ENCODE results near the gene MFN1.

Gene MFN1

DNA sequence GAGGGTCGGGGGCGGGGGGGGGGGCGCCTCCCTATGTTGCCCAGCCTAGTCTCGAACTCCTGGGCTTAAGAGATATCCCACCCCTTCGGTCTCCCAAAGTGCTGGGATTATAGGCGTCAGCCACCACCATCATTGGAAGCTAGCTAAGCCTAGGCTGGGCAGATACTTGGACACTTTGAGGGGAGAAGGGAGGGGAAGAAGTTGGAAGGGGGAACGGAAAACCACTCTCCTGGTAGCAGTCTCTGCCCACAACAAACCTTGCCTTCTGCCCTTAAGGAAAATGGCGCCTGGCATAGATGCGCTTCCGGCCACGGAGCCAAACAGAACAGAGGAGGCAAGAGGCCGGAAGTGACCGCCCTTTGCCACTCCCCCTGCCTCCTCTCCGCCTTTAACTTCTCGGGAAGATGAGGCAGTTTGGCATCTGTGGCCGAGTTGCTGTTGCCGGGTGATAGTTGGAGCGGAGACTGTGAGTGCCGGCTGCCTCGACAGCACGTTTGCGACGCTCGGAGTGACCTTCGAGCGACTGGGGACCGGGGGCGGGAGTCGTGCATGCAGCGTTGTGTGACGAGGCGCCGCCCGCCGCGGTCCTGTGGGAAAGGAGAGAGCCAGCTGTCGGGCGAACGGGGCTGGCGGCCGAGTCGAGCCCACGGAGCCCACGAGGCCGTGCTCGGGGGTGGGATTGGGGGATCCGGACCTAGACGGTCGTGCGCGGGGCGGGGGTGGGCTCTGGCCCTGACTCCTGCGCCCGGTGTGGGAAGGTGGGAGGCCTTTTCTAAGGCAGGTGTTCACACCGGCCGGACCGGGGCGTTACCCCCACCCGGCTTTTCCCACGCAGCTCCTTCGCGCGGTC lies at the start of gene MFN1:
MFN1 (plus strand) TSS at position 365 of the 850 bp plus-strand sequence. CDS start 1,143 bp downstream, outside the sequence.
- in situ Hi-C loops (cut with HindIII; ENCODE audit: low sequenced_read_pairs): no loop called here
- peak within 1 kb of the TSS; percentile 88 for H3K4me3 ChIP-seq (ENCODE audit: low read depth, low read length)
- peak; percentile 93 for DNase-seq (ENCODE audit: low read depth)
- TF ChIP-seq, protein P1, sequence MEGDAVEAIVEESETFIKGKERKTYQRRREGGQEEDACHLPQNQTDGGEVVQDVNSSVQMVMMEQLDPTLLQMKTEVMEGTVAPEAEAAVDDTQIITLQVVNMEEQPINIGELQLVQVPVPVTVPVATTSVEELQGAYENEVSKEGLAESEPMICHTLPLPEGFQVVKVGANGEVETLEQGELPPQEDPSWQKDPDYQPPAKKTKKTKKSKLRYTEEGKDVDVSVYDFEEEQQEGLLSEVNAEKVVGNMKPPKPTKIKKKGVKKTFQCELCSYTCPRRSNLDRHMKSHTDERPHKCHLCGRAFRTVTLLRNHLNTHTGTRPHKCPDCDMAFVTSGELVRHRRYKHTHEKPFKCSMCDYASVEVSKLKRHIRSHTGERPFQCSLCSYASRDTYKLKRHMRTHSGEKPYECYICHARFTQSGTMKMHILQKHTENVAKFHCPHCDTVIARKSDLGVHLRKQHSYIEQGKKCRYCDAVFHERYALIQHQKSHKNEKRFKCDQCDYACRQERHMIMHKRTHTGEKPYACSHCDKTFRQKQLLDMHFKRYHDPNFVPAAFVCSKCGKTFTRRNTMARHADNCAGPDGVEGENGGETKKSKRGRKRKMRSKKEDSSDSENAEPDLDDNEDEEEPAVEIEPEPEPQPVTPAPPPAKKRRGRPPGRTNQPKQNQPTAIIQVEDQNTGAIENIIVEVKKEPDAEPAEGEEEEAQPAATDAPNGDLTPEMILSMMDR (IDR thresholded peaks at IDR 0.05; ENCODE audit: low read depth, low read length, missing control alignments): no peak

DNA sequence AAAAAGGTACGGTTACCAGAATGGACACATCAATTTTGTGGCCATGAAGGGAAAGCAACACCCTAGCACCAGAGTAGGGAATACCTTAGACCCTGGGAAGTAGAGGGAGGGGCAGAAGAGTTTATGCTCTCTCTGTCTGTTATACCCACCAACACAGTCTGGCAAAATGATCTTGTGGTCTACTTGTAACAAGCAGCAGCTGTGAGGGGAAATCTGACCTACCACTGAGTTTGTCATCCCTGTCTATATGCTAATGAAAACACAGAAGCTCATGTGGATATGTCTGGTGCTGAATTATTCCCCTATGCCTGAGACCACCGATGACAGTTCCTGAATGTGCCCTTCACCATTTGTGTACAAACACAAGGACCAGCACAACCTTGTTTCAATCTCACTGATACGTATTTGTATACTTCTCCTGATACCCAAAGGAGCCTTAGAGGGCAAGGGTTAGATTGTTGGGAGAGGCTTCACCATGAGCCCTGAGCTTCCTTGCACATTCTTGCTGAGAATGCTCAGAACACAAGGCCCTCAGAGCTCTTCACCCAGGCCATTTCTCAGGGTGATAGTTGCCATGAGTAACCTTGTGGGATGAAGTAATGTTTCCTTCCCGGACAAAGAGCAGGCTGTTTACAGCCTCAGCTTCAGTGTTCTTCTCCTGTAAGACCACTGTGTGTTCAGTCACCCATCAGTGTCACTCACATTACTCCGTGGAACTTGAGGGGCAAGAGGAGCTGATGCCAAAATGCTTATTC lies 49.4 kb upstream of the MFN1 start:
- in situ Hi-C loops (cut with HindIII; ENCODE audit: low sequenced_read_pairs): no loop called here
- DNase-seq (ENCODE audit: low read depth): no peak
- TF ChIP-seq, protein P1 (IDR thresholded peaks at IDR 0.05; ENCODE audit: low read depth, low read length, missing control alignments): no peak
- H3K4me3 ChIP-seq (ENCODE audit: low read depth, low read length): no peak overlapping the region

DNA sequence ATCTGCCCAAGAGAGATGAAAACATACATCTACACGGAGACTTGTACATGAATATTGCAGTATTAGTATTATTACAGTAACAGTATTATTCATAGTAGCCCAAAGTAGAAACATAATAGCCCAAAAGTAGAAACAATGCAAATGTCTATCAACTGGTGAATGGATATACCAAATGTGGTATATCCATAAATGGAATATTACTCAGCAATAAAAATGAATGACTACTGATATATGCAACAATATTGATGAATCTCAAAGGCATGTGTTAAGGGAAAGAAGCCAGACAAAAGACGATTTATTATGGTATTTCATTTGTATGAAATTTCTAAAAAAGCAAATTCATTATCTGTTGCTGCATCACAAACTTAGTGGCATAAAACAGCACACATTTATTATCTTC lies 48.2 kb upstream of the MFN1 start:
- in situ Hi-C loops (cut with HindIII; ENCODE audit: low sequenced_read_pairs): no loop called here
- TF ChIP-seq, protein P1 (IDR thresholded peaks at IDR 0.05; ENCODE audit: low read depth, low read length, missing control alignments): no peak
- no peak for DNase-seq (ENCODE audit: low read depth)

DNA sequence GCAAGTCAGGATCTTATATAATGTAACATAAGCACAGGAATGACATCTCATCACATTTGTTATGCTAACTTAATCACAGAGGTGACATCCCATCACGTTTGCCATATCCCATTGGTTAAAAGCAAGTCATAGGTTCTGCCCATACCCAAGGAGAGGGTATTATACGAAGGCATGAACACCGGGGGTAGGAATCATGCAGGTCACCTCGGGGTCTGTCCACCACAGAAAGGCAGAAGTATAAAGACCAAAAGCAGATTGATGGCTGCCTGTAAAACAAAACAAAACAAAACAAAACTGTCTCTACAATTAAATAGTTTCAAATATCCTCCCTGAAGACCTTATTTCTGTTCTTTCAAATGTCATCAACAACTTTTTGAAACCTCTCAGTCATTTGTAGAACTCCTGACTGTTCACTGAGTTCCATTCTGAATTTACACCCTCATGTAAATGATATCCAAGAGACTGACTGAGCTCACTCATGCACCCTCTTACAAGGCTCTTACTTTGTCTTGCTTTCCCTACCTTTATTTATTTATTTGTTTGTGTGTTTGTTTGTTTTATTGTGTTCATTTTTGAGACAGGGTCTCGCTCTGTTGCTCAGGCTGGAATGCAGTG lies 47.4 kb upstream of the MFN1 start:
- TF ChIP-seq, protein P1 (IDR thresholded peaks at IDR 0.05; ENCODE audit: low read depth, low read length, missing control alignments): no peak
- H3K4me3 ChIP-seq (ENCODE audit: low read depth, low read length): no peak overlapping the region
- in situ Hi-C loops (cut with HindIII; ENCODE audit: low sequenced_read_pairs): loop anchor here (25.0 kb wide), 1 partner anchor 188 kb away; no protein-coding TSS in a partner anchor
- no peak for DNase-seq (ENCODE audit: low read depth)

More for the DNA sequence above, 48.2 kb upstream of the MFN1 start:
- no peak overlapping the region for H3K4me3 ChIP-seq (ENCODE audit: low read depth, low read length)

DNA sequence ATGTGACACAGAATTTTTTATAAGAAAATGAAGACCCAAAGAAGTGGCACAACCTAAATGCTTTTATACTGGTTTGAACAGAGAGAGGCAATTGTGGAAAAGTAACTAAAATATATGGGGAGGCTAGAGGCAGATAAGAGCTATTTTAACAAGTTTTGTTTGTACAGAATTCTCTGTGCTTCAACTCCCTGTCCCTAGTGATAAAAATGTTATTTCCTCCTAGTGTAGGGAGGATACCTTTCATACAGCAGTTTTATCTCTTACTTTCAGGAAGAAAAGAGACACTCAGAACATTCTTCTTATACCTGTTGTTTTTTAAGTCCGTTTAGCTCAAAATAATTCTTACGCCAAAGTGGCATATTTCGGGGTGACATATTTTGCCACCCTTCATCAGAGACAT lies 45.9 kb upstream of the MFN1 start:
- no peak overlapping the region for H3K4me3 ChIP-seq (ENCODE audit: low read depth, low read length)
- in situ Hi-C loops (cut with HindIII; ENCODE audit: low sequenced_read_pairs): loop anchor here (25.0 kb wide), 1 partner anchor 189 kb away; no protein-coding TSS in a partner anchor
- DNase-seq (ENCODE audit: low read depth): no peak
- TF ChIP-seq, protein P1 (IDR thresholded peaks at IDR 0.05; ENCODE audit: low read depth, low read length, missing control alignments): no peak

DNA sequence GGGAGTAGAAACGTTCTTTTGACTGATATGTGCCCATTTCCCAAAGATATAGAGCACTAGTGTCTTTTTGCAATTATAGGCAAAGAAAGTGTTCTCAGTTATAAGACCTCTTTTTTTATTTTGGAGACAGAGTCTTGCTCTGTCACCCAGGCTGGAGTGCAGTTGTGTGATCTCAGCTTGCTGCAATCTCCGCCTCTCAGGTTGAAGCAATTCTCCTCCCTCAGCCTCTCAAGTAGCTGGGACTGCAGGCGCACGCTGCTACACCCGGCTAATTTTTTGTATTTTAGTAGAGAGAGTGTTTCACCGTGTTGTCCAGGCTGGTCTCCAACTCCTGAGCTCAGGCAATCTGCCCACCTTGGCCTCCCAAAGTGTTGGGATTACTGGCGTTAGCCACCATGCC lies 45.4 kb upstream of the MFN1 start:
- DNase-seq (ENCODE audit: low read depth): no peak
- TF ChIP-seq, protein P1 (IDR thresholded peaks at IDR 0.05; ENCODE audit: low read depth, low read length, missing control alignments): no peak
- H3K4me3 ChIP-seq (ENCODE audit: low read depth, low read length): no peak overlapping the region
- in situ Hi-C loops (cut with HindIII; ENCODE audit: low sequenced_read_pairs): loop anchor here (25.0 kb wide), 1 partner anchor 190 kb away; no protein-coding TSS in a partner anchor

Data from astrocyte of the cerebellum (primary cell).